GM19397 (cell line): Measurements from ENCODE around the gene SLC22A17.

Source experiments
- ATAC-seq: cut with Tn5 transposase; IDR thresholded peaks from one replicate; pipeline ENCODE4 v1.9.1; 2021; ENCODE audit warnings: mild to moderate bottlenecking, moderate library complexity; ENCODE audit not compliant: unreplicated experiment

Gene SLC22A17

DNA sequence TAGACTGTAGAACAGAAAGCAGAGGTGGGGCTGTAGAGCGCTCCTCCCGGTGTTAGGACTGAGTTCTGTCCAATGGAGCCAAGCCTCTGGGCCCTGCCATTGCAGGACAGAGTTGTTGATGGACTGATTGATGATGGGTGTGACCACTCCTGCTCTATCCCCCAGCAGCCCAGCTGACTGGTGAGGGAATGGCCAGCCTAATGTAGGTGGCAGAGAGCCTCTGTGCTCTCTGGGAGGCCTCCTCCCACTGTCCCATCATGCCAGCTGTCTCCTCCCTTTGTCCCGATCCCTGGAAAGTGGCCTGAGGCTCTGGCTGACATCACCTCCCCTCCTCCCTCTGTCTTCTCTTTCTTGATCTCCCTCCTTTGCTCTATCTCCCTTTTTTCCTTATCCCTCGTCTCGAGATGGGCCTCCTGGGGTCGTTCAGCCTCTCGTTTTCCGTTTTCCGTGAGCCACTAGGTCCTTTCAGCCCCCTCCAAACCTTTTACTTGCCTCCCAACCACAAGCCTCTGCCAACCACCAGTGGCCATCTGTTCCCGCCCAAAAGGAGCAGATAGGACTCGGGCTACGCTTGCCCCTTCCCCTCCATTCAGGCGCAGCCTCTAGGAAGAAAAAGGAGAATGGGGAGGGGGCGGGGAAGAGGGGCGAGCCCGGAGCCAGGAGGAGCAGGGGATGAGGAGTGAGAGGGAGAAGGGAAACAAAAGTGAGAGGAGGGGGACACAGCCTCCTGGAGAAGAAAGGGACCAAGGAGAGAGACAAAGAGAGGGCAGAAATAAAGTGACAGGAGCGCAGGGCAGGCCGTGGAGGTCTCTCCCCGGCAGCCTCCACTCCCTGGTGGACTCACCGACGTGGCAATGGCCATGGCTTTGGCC lies 11.7 kb upstream of the SLC22A17 start:
- no peak for ATAC-seq

- ATAC-seq = no peak
Measured at GRCh38 chr14:23362200-23362599, 9.5 kb upstream of the SLC22A17 start.

GRCh38 chr14:23361763-23362162 lies 9.1 kb upstream of the SLC22A17 start:
- ATAC-seq = no peak

- no peak for ATAC-seq
Measured at GRCh38 chr14:23361320-23361719, 8.6 kb upstream of the SLC22A17 start.

- ATAC-seq = no peak
Measured at GRCh38 chr14:23360496-23360895, 7.8 kb upstream of the SLC22A17 start.

DNA sequence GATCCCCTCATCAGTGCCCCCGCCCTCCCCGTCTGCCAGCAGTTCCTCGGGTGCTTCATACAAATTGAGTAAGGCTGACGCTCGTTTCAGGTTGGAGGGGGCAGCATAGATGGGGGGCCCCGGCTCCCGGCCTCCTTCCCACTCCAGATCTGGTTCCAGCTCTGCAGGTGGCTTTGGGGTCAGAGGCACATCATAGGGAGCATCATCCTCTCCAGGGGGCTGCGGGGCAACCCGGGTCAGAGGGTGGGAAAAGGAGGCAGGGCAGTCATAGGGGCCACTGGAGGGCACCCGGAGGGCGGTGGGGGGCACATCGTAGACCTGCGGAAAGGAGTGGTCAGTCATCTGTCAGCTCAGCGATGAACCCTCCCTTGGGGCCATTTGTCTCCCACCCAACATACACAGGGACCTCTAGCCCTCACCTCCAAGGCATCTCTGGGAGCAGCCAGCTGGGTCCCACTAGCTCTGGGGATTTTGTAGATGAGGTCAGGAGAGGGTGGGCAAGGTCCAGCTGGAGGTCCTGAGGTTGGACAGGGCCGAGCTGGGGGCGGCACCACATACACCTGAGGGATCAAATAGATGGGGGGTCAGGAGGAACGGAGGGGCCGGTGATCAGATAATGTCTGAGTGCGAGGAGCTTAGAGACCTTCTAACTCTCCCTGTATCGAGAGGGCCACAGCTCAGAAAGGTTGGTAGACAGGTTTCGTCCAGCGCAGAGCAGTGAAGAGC lies 7.2 kb upstream of the SLC22A17 start:
- ATAC-seq = no peak

DNA sequence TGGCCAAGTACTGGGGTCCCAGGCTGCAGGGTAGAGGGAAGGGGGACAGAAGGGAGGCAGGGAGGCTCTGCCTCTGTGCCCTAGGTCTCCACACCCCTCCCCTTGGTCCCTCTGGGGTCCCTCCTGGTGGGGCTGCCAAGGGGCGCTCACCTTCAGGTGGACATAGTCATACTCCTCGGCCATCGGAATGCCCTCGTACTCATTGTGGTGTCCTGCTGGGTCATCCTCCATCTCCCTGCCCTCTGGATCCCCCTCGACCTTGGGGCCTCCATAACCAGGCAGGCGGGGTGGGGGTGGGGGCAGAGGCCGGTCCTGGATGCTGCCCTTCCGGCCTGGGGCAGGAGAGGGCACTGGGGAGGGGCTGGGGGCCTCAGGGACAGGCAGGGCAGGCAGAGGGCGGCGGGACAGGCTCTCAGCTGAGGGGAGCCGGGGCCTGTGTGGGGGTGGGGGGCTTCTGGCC lies 6.5 kb upstream of the SLC22A17 start:
- no peak for ATAC-seq

GRCh38 chr14:23358553-23359166 lies 6.0 kb upstream of the SLC22A17 start:
- no peak for ATAC-seq

- no peak for ATAC-seq
Measured at GRCh38 chr14:23358042-23358441, 5.4 kb upstream of the SLC22A17 start.

DNA sequence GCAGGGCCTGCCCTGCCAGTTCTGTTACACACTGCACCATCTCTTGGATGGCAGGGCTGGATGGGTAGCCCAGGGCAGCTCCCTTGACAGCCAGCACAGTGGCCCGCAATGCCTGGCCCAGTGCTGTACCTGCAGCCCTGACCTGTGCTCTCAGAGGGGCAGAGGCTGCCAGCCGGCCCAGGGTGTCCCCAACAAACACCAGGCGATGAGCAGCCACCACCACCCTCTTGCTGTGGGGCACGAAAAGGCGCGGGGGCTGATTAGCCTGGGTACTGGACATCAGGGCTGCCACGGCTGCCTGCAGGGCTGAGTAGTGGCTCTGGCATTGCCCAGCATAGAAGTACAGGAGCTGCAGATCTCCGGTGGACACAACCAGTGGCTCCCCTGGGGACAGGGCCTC lies 4.6 kb upstream of the SLC22A17 start:
- ATAC-seq = no peak

DNA sequence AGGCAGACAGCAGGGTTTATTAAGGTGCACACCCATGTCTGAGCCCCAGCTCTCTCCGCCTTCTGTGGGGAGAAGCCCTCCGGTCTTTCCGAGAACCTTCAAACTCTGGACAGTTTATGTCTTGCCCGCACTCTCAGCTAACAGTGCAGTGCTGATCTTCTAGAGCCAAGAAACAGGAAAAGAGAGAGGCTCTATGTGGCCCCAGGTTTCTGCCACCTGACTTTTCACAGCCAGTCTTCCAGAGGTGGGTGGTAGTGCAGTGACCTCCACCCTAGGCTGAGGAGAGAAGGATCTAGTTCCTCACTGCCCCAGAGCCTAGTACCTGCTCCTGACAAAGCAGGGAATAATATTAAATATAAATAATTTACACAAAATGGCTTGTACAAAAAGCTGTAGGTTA lies 4.0 kb upstream of the SLC22A17 start:
- no peak for ATAC-seq

GRCh38 chr14:23355871-23356435 lies 3.3 kb upstream of the SLC22A17 start:
- no peak for ATAC-seq

GRCh38 chr14:23354990-23355389 lies 2.3 kb upstream of the SLC22A17 start:
- no peak for ATAC-seq

GRCh38 chr14:23353433-23353780 lies 720 bp upstream of the SLC22A17 start:
- no peak for ATAC-seq

DNA sequence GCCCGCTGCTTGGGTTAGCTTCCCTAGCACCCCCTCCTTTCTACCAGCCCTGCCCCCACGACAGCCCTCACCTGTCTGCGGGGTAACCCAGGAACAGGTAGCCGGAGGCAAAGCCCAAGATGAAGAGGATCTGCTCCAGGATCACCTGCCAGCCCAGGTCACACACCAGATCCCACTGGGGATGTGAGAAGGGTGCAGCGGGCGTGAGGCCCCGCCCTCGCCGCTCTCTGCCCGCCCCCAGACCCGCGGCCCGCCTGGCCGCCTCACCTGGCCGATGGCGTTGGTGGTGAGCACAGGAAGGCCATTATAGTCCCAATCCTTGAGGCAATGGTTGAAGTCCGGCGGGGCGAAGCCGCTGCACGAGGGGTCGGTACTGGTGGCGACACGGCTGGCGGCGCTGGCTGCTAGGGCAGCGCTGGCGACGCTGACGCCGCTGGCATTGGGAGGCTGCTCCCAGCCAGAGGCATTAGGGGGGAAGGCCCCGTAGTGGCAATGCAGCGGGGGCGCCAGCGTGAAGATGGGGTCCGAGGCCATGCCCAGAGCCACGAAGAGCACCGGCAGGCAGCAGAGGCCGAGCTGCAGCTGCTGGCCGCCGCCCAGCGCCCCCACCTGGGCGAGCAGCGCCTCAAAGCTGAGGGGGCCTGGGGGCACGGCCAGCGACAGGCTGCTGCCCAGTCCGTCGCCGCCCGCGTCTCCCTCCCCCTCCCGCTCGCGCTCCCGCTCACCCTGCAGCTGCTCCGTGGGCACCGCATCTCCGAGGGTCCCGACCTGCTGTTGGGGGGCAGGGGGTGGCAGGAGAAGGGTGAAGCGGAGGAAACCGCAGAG lies 794 bp downstream of the SLC22A17 start:
- no peak for ATAC-seq

- ATAC-seq = no peak
Measured at GRCh38 chr14:23349156-23349845, 3.4 kb downstream of the SLC22A17 start.

DNA sequence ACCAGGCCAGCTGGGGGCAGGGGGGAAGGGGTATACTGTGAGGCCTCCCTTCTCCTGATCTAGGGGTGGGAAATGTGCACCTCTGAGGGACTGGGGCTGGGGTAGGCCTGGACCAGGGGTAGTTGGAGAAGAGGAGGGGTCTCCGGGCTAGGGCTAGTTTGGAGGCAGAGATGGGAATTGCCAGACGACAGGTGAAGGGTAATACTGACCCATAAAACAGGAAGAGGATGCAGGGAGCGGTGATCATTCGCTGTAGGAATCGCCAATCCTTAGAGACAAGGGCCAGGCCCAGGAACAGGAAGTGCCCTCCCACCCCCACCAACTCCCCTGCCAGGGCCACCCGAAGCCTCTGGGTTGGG lies 4.4 kb downstream of the SLC22A17 start:
- ATAC-seq = no peak

DNA sequence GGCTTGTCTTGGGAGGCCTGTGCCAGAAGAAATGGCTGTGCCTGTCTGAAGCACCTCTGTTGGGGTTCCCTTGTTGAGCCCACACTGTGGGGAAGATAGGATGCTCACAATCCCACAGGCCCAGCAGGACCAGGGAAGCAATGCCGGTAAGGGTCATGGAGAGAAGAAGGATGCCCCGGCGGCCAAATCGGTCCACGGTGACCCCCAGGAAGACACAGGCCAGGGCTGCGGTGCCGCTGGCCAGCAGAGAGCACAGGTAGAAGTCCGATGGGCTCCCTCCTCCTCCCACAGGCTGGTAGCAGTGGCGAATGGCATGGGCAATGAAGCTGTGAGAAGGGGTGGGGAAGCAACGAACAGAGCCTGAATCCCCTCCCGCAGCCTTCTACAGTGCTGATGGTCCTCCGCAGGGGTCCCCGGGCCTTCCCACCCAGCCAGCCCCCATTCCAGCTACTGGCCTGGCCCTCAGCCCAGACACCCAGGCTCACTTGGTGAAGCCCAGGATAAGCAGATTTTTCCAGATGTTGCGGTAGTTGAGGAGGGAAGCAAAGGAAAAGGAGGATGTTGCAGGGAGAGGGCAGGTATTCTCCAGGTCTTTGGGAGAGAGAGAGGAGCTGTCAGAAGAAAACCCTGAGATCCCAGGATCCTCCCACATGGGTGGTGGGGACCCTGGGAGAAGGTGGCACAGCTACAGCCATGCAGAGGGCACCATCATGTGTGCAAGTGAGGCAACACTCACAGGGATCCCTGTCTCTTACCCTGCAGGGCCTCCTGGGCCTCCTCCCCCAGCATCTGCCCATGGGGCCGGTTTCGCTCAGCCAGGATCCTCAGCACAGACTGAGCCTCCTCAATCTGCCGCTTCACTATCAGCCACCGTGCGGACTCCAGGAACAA lies 5.0 kb downstream of the SLC22A17 start:
- no peak for ATAC-seq
